KOPT-K1 (cell line): Measurements from ENCODE around the gene KRTAP5-6.

Experiments
- H3K27ac ChIP-seq: fragments of 200-600 bp; sonication (generic); 2 replicates; pipeline ENCODE4 v1.5.1; 2016; ENCODE audit warnings: antibody characterized with exemption, mild to moderate bottlenecking, low read depth, low read length; ENCODE audit not compliant: poor library complexity, severe bottlenecking
- H3K36me3 ChIP-seq: fragments of 200-600 bp; sonication (generic); 2 replicates; pipeline ENCODE4 v1.5.1; 2017; ENCODE audit warnings: antibody characterized with exemption, mild to moderate bottlenecking, low read length, moderate library complexity; ENCODE audit not compliant: insufficient read depth
- H3K9me3 ChIP-seq: fragments of 200-600 bp; sonication (generic); 2 replicates; pipeline ENCODE4 v1.5.1; 2017; ENCODE audit warnings: antibody characterized with exemption, low read length, mild to moderate bottlenecking; ENCODE audit not compliant: insufficient read depth, poor library complexity, severe bottlenecking

The KRTAP5-6 gene

DNA sequence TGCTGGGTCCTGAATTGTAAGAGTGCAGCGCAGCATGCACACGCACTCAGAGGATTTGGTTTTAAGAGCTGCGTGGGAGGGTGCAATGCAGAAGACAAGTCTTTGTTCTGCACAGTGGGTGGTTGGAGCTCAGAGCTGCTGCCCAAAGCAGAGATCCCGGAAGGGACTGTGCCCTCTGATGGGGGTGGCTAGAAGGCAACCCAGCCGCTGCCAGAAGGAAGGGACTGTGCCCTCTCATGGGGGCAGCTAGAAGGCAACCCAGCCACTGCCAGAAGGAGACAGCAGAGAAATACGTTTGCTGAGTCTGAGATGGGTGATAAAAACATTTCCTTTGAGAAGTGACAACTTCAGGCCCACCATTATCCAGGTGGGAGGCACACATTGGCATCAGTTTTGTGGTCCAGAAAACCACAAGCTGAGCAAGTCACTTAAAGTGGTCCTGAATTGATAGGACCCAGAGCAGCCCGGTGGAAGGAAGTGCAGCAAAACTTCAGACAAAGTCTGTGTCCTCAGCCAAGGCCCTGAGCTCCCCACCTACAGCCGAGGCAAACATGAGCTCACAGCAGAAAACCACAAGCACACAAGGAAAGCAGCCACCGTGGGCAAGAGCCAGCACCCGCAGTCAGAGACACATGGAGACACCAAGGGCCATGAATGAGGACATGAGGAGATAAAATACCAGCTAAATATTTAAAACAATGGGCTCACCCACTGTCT, 4.3 kb downstream of the KRTAP5-6 start:
- peak overlapping the region; percentile 58 for H3K27ac ChIP-seq
- H3K36me3 ChIP-seq = no peaks in the 10 kb centered on the region
- peaks cover 22% of the 10 kb centered on the region for H3K9me3 ChIP-seq

DNA sequence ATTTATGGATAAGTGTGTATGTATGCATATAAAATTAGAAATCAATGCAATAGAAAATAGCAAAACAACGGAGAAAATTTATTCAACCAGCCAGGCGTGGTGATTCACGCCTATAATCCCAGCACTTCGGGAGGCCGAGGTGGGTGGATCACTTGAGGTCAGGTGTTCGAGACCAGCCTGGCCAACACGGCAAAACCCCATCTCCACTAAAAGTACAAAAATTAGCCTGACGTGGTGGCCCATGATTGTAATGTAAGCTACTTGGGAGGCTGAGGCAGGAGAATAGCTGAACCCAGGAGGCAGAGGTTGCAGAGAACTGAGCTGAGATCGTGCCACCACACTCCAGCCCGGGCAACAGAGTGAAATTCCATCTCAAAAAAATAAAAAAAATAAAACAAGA, 5.5 kb downstream of the KRTAP5-6 start:
- H3K9me3 ChIP-seq = peaks cover 27% of the 10 kb centered on the region
- H3K36me3 ChIP-seq = no peaks in the 10 kb centered on the region
- no peak overlapping the region for H3K27ac ChIP-seq

DNA sequence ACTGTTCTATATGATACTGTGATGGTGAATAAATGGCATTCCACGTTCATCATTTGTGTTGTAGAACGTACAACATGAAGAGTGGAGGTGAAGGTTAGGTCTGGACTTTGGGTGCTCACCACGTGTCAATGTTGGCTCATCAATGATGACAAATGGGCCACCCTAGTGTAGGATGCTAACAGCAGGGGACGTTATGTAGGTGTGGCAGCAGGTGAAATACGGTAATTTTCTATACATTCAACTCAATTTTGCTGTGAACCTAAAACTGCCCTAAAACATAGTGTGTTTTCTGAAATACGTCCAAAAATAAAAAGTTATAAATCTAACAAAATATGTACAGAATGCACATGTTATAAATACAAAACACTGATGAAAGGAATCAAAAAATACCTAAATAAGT, 6.2 kb downstream of the KRTAP5-6 start:
- Histone ChIP-seq H3K36me3 (no peaks in the 10 kb centered on the region), H3K27ac (no peak overlapping the region), H3K9me3 (peaks cover 27% of the 10 kb centered on the region)

DNA sequence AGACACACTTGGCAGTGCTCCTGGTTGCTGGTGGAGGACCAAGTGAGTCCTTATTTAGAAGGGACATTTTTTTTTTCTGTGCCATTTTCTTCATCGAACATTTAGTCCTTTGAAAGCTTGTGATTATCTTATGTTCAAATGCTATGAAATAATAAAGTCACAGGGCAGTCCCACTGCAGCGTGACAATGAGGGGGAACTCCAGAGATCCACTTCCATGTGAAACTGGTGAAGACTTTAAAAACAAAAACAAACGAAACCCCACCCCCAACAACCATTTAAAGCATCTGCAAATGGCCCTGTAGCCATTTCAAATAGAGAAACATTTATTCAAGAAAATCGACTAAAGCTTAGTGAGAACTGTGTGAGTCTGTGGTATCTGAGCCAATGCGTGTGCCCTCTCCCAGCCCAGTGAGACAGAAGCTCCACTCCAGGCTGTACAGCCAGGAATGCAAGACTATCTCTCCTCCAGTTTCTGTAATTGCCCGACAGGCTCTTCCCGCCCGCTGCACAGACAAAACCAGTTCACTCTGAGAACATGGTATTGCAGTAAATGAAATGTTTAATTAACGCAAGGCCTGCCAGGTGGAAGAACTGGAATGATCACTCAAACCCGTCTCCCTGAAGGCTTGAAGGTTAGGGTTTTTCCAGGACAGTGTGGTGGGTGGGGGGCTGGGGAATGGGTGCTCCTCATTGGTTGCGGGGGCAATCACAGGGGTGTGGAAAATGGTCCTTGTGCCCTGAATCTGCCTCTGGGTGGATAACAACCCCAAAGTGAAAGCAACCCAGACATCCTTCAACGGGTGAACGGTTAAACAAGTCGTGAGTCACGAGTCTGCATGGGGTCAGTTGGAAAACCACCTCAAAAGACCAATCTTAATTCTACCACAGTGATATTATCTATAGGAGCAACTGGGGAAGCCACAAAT, 8.4 kb downstream of the KRTAP5-6 start:
- H3K36me3 ChIP-seq = no peaks in the 10 kb centered on the region
- peak overlapping the region; percentile 67 for H3K27ac ChIP-seq
- peaks cover 27% of the 10 kb centered on the region for H3K9me3 ChIP-seq

DNA sequence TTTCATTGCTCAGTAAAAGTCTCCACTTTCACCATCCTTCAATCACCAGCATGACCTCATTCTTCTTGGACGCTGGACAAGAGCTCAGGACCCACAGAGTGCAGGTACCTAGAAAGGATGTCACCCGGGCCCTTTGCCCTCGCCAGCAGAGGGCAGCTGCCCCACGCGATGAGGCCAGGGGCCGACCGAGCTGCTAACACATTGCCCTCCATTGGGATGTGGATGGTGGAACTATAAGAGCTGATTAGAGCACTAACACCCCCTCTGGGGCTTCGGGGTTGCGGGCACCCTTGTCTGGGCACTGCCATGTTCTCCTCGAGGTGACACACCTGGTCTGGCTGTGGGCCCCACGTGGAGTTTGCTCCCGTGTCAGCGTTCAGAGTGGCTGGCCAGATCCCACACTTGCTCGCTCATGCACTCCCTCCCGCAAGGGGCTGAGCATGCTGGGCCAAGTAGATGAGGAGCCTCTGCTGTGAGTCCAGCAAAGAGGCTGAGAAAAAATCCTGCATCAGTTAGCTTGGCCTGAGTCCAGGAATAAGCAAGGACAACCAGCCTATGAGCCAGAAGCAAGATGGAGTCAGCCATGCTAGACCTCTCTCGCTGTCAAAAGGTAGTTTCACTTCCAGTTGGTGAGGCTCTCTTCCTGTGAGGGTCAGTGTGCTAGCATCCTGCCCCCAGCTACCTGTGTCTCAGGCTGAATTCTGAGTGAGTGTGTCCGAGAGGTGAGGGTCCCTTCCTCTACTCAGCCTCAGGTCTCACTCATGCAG, 9.8 kb downstream of the KRTAP5-6 start:
- H3K36me3 ChIP-seq = no peaks in the 10 kb centered on the region
- peaks cover 23% of the 10 kb centered on the region for H3K9me3 ChIP-seq
- H3K27ac ChIP-seq = peak overlapping the region; percentile 67

DNA sequence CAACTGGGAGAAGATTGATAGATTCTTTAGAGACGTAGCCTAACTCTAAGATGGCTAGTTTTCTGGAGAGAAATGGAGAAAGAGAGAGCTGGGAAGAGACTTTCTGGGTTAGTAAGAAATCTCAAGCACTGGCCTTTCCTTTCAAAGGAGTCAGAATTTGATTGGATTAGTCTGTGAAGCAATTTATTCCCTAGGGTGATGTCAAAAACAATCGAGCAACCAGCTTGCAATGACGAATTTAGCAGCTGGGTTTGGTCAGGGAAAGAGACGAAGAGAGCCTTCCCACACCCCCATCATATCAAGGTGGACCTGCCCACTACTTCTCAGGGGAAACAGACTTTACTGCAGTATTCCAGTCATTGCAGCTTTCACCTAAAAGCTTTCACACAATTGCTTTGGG, 10.8 kb downstream of the KRTAP5-6 start:
- Histone ChIP-seq H3K27ac (no peak overlapping the region), H3K9me3 (peaks cover 14% of the 10 kb centered on the region), H3K36me3 (no peaks in the 10 kb centered on the region)

DNA sequence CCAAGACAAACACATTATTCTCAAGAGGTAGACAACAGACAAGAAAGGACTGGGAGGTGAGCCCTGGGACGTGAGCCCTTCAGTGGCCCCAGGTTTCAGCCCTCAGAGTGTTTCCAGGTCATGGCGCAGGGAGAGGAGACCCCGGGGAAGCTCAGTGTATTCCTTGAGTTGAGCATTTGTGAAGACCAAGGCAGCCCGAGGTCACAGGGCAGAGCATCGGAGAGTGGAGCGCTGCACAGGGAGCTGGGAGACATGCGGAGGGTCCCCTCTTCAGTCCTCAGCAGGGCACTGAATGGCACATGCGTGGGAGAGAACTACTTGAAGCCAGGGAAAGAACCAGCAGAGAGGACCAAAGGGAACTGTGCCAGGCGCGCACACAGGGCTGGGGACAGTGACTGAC, 11.7 kb downstream of the KRTAP5-6 start:
- Histone ChIP-seq H3K9me3 (peaks cover 8% of the 10 kb centered on the region), H3K36me3 (no peaks in the 10 kb centered on the region), H3K27ac (no peak overlapping the region)

DNA sequence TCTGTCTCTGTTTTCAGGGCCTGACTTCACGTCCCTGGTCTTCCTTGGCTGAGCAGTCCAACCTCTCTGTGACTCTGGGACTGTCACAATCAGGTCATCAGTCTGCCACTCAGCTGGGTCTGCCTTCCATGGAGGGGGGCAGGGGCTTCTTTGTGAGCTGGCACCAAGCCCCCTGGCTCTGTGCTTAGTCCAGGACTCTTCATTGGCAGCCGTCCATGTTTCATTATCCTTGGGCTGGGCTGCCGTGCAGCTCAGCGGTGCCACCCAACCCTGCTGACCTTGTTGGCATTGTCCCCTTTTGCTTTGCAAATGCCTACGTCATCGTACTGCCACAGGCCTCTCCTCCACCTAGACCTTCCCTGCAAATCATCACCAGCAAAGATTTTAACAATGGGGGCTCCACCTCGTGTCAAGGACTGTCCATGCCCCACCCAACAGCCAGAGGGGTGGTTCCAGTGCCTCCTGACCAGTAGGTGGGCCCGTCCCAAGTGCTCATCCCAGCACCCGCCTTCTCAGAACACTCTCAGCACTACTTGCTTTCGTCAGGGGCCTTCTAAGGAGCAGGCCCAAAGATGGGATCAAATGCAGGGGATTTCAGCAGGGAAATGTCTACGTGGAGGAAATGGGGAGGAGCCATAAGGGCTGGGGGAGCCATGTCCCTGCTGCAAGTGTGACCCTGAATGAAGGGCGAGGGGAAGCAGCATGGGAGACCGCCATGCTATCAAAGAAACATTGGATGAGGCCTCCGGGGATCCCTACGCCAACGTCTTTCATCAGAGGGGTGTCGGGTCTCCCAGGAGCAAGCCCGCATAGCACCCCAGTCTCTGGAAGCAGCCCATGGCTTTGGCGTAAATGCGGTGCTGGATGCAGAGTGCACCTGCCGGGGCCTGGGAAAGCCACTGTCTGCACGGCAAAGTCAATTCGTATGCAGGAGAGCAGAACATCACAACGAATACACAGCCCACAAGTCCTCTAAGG, 18.2 kb downstream of the KRTAP5-6 start:
- no peaks in the 10 kb centered on the region for H3K36me3 ChIP-seq

DNA sequence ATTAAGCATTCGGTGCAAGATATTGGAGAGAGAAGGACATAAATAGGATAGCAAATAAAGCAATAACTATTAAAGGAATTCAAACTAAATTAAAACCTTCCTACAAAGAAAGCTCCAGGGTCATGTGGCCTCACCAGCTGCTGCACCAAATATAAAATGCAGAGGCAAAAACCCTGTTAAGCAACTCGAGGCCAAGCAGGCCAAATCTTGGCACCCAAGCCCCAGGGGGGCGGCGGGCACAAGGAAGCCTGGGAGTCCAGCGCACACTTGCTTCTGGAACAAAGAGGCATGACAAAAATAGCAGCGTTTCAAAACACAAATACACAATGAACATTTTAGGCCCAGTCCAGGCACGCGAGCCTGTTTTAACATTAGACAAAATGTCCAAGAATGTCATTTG, 20.8 kb downstream of the KRTAP5-6 start:
- Histone ChIP-seq H3K27ac (no peak overlapping the region), H3K36me3 (no peaks in the 10 kb centered on the region), H3K9me3 (no peaks in the 10 kb centered on the region)

More for the DNA sequence above, 18.2 kb downstream of the KRTAP5-6 start:
- Histone ChIP-seq H3K9me3 (no peaks in the 10 kb centered on the region), H3K27ac (no peak overlapping the region)

DNA sequence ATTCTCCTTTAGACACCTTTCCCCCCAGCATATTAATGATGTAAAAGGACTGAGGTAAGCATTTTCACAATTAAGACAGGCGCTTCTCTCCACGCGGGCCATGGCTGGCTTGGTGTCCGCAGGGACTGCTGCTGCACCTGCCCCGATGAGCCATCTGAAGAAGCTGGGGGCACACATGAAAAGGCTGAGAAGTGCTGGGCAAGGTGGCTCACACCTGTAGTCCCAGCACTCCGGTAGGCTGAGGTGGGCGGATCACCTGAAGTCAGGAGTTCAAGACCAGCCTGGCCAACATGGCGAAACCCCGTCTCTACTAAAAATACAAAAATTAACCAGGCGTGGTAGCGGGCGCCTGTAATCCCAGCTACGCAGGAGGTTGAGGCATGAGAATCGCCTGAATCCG, 21.3 kb downstream of the KRTAP5-6 start:
- Histone ChIP-seq H3K9me3 (no peaks in the 10 kb centered on the region), H3K36me3 (no peaks in the 10 kb centered on the region), H3K27ac (no peak overlapping the region)

DNA sequence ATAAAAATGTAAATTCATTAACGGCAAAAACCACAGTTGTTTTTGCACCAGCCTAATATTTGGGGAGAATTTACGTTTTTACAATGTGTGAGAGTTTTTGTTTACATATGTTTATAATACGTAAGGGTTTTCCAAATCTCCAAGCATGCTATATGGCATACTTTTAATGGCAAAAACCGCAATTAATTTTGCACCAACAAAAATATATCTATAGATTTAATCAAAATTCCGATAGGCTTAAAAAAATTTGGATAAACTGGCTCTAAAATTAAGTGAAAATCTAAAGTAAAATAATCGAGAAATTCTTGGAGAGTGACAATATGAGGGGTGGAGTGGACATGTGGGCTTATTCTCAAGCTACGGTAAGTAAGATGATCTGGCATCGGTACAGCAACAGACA, 22.8 kb downstream of the KRTAP5-6 start:
- no peaks in the 10 kb centered on the region for H3K36me3 ChIP-seq
- H3K9me3 ChIP-seq = no peaks in the 10 kb centered on the region
- H3K27ac ChIP-seq = no peak overlapping the region

DNA sequence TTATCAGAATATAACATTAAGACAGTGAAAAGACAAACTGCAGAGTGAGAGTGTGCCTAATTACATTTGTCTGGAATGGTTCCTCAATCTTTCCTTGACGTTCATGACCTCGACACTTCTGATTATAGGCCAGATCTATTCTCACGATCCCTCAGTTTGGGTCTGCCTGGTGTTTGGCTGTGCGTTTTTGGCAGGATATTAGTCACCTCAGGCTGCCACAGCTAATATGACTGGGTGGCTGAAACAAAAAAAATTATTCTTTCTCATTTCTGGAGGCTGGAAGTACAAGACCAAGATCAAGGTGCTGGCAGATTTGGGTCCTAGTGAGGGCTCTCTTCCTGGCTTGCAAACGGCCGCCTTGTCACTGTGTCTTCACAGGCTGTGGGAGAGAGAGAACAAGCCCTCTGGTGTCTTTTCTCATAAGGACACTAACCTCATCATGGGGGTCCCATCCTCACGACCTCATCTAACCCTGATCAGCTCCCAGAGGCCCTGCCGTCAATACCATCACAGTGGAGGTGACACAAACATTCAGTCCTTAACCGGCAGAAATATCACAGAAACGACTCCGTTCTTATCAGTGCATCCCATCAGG, 30.2 kb downstream of the KRTAP5-6 start:
- Histone ChIP-seq H3K9me3 (no peaks in the 10 kb centered on the region), H3K27ac (no peak overlapping the region), H3K36me3 (no peaks in the 10 kb centered on the region)

DNA sequence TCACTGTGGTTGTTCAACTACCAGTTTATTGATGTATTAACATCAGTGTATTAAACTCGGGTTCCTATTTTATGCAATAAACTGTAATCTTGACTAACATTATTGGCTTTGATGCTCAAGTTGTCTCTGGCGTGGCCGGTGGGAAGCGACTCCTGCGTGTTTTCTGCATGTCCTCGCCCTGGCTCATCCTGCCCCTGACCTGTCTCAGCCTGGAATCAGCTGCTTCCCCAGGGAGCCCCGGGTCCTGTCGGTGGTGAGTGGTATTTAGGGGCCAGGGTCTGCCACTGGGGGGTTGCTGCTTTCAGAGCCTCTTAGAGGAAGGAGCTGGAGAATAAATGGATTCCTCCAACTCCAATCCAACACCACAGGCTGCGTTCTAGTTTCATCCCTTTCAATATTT, 30.9 kb downstream of the KRTAP5-6 start:
- no peak overlapping the region for H3K27ac ChIP-seq
- H3K9me3 ChIP-seq = no peaks in the 10 kb centered on the region
- no peaks in the 10 kb centered on the region for H3K36me3 ChIP-seq

DNA sequence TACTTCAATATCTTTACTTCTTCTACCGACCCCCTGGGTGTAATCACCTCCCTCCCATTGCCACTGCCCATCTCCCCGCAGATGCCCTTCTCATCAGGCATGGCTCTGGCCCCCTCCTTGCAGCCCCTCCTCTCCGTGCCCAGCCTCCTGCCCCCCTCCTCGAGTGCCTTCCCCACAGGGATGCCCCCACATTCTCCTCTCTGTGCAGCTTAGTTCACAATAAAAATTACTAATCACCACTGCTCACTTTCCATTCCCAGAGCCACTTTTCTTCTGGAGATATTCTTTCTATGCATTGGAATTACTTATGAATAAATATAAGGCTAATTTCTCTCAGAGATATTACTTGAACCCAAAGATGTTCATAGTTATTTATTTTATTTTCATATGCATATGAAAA, 31.3 kb downstream of the KRTAP5-6 start:
- Histone ChIP-seq H3K27ac (no peak overlapping the region), H3K9me3 (no peaks in the 10 kb centered on the region), H3K36me3 (no peaks in the 10 kb centered on the region)
